ENCODE data around the gene DCLK2.

Gene DCLK2

DNA sequence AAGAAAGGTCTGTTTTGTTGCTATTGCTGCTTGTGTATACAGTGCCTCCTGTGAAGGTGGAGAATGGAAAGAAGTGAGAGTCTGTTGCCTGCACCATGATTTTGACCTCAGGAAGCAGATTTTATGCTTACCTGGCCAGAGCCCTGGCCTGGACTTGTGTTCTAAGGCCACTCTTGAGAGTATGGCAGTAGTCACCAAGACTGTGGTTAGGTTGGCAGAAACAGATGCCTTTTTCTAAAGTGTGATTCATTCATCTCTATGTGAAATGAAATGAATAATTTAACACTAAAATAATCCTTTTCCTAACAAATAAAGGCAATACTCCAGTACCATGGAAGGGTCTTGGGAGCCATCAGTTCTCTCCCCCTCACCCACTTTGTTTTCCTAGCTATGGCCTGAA is 161.8 kb downstream of the DCLK2 start:
- DNase-seq (ENCODE audit: low read depth): no peak

DNA sequence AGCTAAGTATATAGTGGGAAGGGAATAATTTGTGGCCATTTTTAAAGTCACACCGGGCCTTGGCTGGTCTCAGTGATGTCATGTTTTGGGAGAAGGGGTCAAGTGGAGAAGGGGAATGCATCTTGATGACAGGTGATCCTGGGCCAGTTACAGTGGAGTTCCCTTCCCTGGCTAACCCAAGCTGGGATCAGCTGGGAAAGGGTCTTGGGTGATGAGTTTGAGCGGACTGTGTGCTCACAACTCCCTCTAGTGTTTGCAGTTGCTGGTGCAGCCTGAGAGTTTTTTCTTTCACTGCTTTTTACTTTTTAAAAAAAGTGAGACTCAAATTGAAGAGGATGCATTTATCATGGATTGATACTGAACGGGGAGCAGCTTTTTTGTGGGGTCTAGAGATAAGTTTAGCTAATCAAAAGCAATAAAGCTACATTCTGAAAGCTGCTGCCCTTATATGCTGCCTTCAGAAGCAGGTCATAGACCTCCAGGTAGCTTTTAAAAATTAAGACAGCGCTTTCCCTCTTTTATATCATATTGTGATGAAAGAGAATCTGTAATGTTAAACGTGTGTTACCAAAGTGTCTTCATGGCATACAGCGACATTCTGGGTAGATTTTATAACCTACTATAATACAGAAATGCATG is 164.7 kb downstream of the DCLK2 start:
- no peak for DNase-seq (ENCODE audit: low read depth)

DNA sequence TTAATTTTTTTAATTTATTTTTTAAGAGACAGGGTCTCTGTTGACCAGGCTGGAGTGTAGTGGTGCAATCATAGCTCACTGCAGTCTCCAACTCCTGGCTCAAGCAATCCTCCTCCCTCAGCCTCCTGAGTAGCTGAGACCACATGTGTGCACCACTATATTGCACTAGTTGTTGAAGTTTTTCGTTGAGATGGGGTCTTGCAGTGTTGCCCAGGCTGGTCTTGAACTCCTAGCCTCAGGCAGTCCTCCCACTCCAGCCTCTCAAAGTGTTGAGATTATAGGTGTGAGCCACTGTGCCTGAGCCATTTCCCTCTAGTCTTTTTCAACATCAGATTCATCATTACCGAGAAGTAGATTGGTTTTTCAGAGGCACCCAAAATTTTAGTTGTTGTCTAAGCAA is 165.7 kb downstream of the DCLK2 start:
- no peak for DNase-seq (ENCODE audit: low read depth)

DNA sequence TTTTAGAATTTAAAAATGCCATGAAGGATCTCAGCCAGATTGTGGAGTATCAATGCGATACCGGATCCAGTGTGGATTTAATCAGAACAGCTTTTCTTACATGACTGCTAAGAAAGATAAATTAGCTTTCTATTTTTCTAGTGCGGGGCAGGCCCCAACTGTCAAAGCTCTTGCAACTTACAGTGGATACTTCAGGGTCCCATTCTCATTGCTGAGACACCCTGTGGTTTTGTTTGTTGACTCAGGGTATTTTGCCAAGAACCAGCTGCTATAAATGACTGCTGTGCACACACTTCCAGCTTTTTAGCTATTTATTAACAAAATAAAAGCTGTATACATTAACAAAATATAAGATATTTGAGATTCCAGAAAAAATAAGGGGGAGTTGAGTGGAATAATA is 166.4 kb downstream of the DCLK2 start:
- no peak for DNase-seq (ENCODE audit: low read depth)

DNA sequence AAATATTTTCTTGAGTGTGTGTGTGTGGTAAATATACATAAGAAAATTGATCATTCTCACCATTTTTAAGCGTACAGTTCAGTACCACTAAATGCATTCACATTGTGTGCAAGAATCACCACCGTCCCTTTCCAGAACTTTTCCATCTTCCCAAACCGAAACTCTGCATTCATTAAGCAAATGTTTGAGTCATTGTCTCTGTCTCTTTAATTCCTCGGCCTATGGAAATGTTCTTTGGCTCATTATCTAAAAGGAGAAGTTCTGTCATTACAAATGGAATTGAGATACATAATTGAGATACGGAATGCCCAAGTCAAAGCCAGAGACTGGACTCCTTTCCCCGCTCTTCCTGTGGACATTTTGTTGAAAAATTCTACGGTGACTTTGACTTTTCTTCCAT is 168.9 kb downstream of the DCLK2 start:
- DNase-seq (ENCODE audit: low read depth): no peak

DNA sequence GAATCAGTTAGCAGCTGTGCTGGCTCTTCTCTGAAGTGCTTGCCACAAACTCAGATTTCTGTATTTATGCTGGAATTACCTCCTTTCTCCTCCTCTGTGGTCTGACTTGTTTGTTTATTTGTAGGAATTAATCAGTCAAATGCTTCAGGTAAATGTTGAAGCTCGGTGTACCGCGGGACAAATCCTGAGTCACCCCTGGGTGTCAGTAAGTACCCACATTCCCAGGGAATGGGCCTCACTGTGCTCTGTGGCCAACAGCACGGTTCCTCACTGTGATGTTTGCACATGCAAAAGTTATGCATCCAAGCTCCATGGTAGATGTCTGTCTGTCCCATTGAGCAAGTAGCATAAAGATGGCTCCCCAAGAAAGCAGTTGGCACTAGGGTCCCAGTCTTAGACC is 169.9 kb downstream of the DCLK2 start:
- DNase-seq (ENCODE audit: low read depth): no peak

DNA sequence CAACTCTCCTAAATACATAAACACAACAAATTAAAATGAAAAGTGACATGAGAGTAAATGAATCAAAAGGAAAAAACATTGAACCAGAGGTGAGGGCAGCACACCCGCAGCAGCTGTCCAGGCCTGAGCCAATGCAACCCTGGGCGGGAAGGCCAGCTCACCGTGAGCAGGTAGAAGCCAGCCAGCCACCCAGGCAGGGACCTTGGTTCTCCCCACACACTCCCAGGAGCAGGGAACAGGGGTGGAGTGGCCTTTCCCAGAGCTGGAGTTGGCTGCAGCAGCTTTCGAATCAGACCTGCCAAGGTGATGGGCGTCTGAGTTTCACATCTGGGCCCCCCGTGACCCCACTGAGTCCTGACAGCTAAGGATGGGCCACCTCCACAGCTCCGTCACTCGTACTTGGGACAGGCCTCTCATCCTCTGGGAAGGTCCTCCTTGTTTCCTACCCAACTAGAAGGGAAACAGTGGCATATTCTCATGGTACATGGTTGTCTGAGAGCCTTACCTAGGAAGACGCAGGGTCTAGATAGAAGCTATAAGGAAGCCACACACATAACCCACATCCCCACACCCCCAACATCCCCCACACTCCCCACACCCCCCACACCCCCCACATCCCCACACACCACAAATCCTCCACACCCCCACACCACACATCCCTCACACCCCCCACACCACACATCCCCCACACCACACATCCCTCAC is 172.2 kb downstream of the DCLK2 start:
- DNase-seq (ENCODE audit: low read depth): no peak

DNA sequence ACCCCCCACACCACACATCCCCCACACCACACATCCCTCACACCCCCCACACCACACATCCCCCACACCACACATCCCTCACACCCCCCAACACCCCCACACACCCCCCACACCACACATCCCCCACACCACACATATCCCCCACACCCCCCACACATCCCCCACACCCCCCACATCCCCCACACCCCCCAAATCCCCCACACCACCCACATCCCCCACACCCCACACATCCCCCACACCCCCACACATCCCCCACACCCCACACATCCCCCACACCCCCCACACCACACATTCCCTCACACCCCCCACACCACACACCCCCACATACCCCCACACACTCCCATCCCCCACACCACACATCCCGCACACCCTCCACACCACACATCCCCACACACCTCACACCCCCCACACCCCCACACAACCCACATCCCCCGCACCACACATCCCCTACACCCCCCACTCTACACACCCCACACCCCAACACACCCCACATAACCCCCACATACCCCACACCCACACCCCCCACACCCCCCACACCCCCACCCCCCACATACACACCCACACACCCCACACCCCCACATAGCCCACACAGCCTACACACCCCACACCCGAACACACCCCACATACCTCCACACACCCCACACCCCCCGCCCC is 172.9 kb downstream of the DCLK2 start:
- DNase-seq (ENCODE audit: low read depth): no peak

DNA sequence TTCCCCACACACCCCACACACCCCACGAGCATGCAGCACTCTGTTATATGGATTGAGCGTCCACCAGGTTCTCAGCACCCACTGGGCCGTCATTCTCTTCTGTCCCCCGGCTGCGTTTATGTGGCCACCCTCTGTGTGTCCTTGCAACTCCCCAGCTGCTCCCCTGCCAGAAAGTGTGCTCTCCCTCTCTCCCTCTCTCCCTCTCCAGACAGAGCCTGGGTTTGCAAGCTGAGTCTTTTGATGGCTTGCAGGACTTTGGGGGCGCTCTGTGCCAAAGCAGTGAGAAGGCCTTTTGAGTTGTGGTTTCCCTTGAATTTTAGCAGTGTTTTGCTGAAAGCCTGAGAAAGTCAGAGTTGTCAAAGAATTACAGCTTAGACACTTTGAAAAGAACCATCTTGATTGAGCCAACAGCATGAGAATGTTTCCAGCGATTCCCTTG is 173.5 kb downstream of the DCLK2 start:
- DNase-seq (ENCODE audit: low read depth): no peak

DNA sequence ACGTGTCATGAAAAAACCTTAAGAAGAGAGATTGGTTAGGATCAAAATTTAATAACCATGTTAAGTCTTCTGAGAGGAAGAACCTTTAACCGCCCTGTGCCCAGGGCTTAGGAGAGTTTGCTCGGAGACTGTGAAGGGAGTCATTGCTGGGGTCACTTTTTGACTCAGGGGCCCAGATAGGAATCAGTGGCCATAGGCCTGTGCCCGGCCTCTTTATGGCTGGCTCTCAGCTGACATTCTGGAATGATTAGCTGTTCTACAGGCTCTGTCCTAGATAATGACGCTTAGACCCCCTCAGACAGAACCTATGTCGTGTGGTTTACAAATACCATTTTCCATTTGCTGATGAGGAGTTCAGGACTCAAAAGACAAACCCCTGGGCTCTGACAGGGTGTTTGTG is 174.1 kb downstream of the DCLK2 start:
- DNase-seq (ENCODE audit: low read depth): no peak

DNA sequence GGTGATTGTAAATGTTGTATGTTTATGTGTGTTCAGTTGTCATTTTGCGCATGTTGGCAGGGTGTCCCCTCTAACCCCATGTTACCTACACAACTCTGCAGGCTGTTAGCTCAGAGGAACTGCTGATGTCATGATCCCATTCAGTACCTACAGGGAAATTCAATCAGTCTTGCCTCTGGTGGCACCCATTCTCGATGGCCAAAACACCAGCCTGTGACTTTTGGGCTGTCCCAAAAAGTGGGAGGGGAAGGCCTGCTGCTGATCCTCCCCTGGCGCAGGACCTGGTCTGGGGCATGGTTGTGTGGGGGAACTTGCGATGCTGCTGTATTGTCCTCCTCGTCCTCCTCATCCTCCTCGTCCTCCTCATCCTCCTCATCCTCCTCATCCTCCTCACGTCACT is 174.5 kb downstream of the DCLK2 start:
- no peak for DNase-seq (ENCODE audit: low read depth)

DNA sequence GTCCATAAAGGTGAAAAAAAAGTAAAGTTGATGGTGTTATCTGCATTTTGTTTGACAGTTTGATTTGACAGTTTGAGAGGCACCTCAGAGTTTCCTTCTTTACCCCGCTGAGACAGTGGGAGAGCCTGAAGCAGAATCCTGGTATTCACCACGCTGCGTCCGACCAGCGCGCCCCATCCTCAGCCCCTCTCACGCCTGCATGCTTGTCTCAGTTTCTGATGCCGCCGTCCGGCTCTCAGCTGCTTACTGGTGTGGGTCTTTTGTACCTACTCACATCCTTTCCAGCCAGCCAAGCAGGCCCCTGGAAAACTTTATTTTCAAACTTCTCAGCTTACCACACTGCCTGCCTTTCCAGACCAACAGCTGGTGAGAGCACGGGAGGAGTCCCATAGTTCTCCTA is 175.2 kb downstream of the DCLK2 start:
- DNase-seq (ENCODE audit: low read depth): no peak

DNA sequence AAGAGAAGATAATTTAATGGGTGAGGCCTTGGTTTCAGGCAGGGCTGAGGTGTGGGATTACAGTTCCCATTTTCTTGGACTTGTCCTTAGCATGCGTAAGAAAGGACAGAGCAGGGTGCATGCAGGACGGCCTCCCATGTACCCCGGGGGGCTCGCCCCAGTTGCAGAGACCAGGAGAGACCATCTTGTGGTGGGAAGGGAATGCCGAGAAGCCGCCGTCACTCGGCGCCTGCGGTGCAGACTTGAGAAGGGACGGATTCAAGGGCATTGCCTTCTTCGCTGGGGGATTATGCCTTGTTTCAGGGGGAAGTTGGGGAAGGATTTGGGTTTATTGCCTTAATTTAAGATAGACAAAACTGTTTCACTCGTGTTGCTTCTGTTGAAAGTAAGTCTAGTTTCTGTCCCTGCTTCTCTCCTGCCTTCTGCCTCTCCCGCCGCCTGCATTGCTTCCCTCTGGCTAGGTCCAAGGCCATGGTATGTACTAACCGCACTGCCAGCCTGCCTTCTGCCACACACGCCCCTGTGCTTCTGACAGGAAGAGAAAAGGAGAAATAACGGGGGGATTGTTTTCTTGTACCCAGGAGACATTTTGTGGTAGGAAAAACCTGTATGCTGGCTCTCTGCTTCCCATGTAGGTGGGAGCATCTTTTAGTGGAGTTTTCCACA is 175.9 kb downstream of the DCLK2 start:
- DNase-seq (ENCODE audit: low read depth): no peak

DNA sequence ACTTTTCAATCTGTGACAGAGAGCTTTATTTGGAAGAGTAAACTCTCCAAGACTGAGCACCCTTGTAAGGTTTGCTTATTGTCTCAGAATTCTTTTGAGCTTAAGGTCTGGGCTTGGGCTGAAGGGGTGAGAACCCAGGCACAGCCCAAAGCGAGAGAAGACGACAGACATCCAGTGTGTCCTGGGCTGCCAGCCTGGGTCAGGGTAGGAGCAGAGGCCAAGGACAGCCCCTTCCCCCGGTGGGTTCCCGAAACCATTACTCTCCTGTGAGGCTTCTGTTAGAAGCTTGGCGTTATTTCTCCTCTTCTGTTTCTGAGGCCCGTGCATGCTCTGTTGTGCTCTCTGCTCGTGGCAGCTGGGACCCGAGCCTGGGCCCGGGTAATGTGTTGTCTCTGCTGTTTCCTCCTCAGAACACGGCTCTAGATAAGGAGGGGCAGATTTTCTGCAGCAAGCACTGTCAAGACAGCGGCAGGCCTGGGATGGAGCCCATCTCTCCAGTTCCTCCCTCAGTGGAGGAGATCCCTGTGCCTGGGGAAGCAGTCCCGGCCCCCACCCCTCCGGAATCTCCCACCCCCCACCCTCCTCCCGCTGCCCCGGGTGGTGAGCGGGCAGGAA is 177.5 kb downstream of the DCLK2 start:
- no peak for DNase-seq (ENCODE audit: low read depth)

DNA sequence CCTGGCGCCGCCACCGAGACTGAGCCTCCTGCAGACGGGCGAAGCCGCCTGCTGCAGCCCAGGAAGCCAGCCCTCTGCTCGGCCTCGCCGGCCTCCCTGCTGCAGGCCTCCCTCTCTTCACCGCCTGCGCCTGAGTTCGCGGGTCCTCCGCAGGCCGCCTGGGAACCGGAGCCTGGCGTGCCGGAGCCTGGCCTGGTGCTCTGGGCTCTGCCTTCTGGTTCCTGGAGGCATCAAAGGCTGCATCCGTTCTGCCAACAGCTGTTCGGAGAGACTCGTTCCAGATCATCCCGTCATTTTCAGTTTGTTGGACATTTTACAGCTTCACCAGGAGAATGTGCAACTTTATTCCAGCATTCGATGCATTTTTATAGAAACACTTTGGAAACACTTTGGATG is 178.0 kb downstream of the DCLK2 start:
- no peak for DNase-seq (ENCODE audit: low read depth)

DNA sequence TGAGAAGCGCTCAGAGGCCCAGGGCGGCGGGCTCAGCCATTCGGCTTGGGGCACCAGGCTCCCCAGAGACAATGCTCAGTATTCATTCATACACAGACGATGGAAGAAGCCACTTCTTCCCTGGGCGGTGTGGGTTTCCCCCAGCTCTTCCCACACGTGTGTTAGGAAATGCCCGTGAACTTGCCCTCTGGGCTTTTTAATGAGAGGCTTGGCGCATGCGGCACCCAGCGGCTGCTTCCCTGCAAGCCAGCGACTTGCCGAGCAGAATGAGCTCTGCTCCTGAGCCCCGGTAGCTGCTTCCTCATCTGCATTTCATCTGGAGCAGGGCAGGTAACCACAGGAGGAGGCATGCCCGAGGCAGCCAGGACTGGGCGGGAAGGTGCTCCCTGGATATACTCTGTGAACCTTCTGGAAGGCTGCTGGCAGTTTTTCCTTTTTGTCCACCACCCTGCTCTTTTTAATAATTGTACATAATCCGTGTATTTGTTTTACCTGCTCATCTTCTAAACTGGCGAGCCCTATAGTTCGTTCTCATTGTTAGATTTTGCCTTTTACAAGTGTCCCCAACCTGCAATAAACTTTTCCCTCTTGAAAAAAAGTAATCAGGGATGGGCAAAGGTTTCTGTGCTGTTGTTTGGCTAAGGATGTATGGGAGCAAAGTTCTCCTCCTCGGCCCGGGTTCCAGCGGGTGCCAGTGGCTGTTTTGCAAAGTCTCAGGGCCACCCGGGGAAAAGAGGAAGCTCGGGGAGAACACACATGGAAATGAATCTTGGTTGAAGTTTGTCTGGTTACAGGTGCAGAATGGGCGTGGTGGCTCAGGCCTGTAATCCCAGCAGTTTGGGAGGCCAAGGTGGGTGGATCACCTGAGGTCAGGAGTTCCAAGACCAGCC is 178.8 kb downstream of the DCLK2 start:
- DNase-seq (ENCODE audit: low read depth): no peak

DNA sequence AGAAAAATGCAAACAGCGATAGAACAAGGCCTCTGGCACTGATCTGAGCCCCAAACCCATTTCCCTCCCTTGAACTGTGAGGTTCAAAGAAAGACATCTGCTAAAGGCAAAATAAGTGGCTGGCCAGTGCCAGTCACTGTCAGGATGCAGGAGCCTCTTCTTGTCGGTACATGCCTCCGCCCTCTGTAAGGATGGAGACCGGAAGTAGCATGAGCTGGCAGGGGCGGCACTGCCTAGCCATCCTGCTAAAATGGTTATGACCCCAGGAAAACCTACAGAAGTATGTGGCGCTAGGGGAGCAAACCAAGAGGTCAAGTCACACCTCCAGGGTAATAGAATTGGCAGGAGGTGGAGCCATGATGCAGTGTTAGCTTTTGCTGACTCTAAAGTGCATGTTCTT is 180.3 kb downstream of the DCLK2 start:
- no peak for DNase-seq (ENCODE audit: low read depth)

DNA sequence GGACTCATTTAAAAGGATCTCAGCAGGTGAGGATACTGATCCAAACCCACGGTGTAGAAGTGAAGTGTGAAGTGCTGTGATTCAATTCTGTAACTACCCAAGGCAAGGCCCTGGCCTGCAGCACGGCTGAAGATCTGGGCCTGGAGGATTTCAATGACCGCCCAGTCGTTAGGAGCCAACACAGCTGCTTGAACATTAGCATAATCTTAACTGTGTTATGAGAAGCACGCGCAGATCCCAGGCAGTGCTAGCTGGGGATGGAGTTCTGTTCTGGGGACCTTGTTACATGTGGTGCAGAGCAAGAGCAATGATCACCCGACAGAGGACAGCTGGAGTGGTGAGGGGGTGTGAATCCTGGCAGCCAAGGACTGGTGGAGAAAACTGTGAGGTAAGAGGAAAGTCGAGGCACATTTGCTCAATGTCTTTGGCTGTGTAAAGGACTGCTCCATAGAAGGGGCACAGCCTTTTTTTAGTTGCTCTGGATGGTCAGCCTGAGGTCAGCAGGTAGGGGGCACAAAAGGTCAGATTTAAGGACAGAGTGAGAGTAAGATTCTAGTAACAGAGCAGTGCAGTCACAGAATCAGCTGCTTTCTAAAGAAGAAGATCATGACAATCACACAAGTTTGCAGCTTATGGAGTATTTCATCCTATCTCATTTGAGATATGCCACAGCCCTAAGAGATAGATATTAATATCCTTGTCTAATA is 181.8 kb downstream of the DCLK2 start:
- DNase-seq (ENCODE audit: low read depth): no peak

DNA sequence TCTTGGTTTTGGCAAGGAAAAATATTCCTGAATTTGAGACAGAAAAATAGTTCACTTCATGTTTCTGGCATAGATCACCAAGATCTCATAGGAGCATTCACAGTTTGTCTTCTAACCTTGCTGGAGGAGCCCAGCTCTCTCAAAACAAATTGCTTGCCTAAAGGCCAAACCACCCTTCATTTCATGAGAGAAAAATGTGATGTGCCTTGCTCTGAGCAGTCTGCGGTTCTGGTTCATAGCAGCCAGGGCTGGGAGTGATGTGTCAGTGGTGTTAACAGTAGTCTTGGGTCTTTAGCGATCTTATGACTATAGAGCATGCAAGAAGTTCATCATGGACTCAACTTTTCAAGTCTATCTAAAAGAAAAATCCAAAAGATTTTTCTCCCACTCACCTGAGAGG is 183.3 kb downstream of the DCLK2 start:
- DNase-seq (ENCODE audit: low read depth): no peak

DNA sequence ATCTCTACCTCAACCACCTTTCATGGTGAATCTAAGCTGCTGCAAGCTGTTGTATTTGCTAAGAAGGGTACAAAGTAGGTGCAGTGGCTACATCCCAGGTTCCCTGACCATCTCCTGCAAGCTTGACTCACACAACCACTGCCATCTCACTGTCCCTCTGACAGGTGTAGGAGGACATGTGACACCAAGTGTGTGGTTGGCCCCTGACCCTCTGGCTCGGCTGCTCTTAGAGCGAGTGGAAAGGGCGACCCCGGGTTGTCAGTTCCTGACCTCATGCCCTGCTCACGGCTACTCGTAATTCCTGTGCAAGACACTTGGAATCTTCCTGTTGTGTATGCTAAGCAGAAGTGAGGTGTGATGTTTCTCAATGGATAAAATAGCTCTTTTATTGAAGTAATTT is 184.4 kb downstream of the DCLK2 start:
- no peak for DNase-seq (ENCODE audit: low read depth)

DNA sequence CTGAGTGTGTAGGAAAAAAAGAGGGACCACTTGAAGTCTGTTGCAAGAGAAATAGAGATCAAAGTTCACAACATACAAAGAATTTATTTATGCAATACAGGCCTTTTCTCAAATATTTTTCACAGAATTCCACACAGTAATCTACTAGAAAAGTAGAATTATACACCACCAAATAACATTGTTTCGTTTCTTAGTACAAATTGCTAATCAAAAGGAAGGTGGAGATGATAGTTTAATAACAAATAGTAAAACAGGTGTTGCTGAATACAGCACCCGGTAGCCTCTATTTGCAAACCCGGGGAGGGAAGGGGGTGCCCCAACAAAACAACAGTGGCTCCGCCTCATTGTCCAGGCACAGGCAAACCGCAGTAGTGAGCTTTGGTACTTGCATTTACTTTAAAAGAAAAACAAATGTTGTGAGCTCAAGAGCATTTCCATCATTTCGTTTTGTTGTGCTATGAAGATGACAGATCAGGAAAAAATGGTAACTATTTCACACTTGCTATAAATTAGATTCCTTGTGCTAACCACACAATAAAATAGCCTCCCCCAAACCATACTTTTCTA is 186.4 kb downstream of the DCLK2 start:
- DNase-seq (ENCODE audit: low read depth): no peak
